ENCODE measurements around the gene IVL.

IVL gene

GRCh38 chr1:152924191-152924590 is 15.8 kb downstream of the IVL start:
- no peaks in the 10 kb centered on the region for H3K36me3 ChIP-seq (ENCODE audit: control insufficient read depth in 2 of 2, insufficient read depth in 2 of 2, low read length in 2 of 2)
- peaks cover 2 to 3% of the 10 kb centered on the region in 2 donors for H3K9me3 ChIP-seq (ENCODE audit: control insufficient read depth in 2 of 2, low read length in 2 of 2)
- H3K27me3 ChIP-seq (ENCODE audit: control insufficient read depth in 1 of 2, insufficient read depth in 2 of 2, low read length in 2 of 2) = no peaks in the 10 kb centered on the region
- H3K4me1 ChIP-seq (ENCODE audit: control insufficient read depth, insufficient read depth, low read length) = no peaks in the 10 kb centered on the region
- H3K27ac ChIP-seq (ENCODE audit: low read length) = no peak overlapping the region
- no peak overlapping the region for H3K4me3 ChIP-seq (ENCODE audit: low read length in 2 of 2)
- no peak overlapping the region for H3K9ac ChIP-seq (ENCODE audit: low read length in 2 of 2)

- H3K27ac ChIP-seq (ENCODE audit: low read length) = no peak overlapping the region
- peaks cover 2 to 3% of the 10 kb centered on the region in 2 donors for H3K9me3 ChIP-seq (ENCODE audit: control insufficient read depth in 2 of 2, low read length in 2 of 2)
- H3K27me3 ChIP-seq (ENCODE audit: control insufficient read depth in 1 of 2, insufficient read depth in 2 of 2, low read length in 2 of 2) = no peaks in the 10 kb centered on the region
- no peaks in the 10 kb centered on the region for H3K4me1 ChIP-seq (ENCODE audit: control insufficient read depth, insufficient read depth, low read length)
- H3K9ac ChIP-seq (ENCODE audit: low read length in 2 of 2) = no peak overlapping the region
- H3K4me3 ChIP-seq (ENCODE audit: low read length in 2 of 2) = no peak overlapping the region
- no peaks in the 10 kb centered on the region for H3K36me3 ChIP-seq (ENCODE audit: control insufficient read depth in 2 of 2, insufficient read depth in 2 of 2, low read length in 2 of 2)
These were observed 17.7 kb downstream of the IVL start for GRCh38 chr1:152926091-152926490.

- peaks cover 2 to 3% of the 10 kb centered on the region in 2 donors for H3K9me3 ChIP-seq (ENCODE audit: control insufficient read depth in 2 of 2, low read length in 2 of 2)
- no peaks in the 10 kb centered on the region for H3K27me3 ChIP-seq (ENCODE audit: control insufficient read depth in 1 of 2, insufficient read depth in 2 of 2, low read length in 2 of 2)
- H3K36me3 ChIP-seq (ENCODE audit: control insufficient read depth in 2 of 2, insufficient read depth in 2 of 2, low read length in 2 of 2) = no peaks in the 10 kb centered on the region
- no peak overlapping the region for H3K9ac ChIP-seq (ENCODE audit: low read length in 2 of 2)
- no peaks in the 10 kb centered on the region for H3K4me1 ChIP-seq (ENCODE audit: control insufficient read depth, insufficient read depth, low read length)
- H3K4me3 ChIP-seq (ENCODE audit: low read length in 2 of 2) = no peak overlapping the region
- no peak overlapping the region for H3K27ac ChIP-seq (ENCODE audit: low read length)
These were observed 20.3 kb downstream of the IVL start for GRCh38 chr1:152928671-152929070.

- H3K9ac ChIP-seq (ENCODE audit: low read length in 2 of 2) = no peak overlapping the region
- no peaks in the 10 kb centered on the region for H3K27me3 ChIP-seq (ENCODE audit: control insufficient read depth in 1 of 2, insufficient read depth in 2 of 2, low read length in 2 of 2)
- H3K4me1 ChIP-seq (ENCODE audit: control insufficient read depth, insufficient read depth, low read length) = no peaks in the 10 kb centered on the region
- H3K36me3 ChIP-seq (ENCODE audit: control insufficient read depth in 2 of 2, insufficient read depth in 2 of 2, low read length in 2 of 2) = no peaks in the 10 kb centered on the region
- no peak overlapping the region for H3K27ac ChIP-seq (ENCODE audit: low read length)
- peaks cover 0 to 2% of the 10 kb centered on the region in 2 donors for H3K9me3 ChIP-seq (ENCODE audit: control insufficient read depth in 2 of 2, low read length in 2 of 2)
- no peak overlapping the region for H3K4me3 ChIP-seq (ENCODE audit: low read length in 2 of 2)
These were observed 23.9 kb downstream of the IVL start for GRCh38 chr1:152932170-152932811.

- no peaks in the 10 kb centered on the region for H3K36me3 ChIP-seq (ENCODE audit: control insufficient read depth in 2 of 2, insufficient read depth in 2 of 2, low read length in 2 of 2)
- no peak overlapping the region for H3K4me3 ChIP-seq (ENCODE audit: low read length in 2 of 2)
- H3K27ac ChIP-seq (ENCODE audit: low read length) = no peak overlapping the region
- H3K9ac ChIP-seq (ENCODE audit: low read length in 2 of 2) = no peak overlapping the region
- H3K27me3 ChIP-seq (ENCODE audit: control insufficient read depth in 1 of 2, insufficient read depth in 2 of 2, low read length in 2 of 2) = no peaks in the 10 kb centered on the region
- peaks cover 0 to 2% of the 10 kb centered on the region in 2 donors for H3K9me3 ChIP-seq (ENCODE audit: control insufficient read depth in 2 of 2, low read length in 2 of 2)
- no peaks in the 10 kb centered on the region for H3K4me1 ChIP-seq (ENCODE audit: control insufficient read depth, insufficient read depth, low read length)
These were observed 24.9 kb downstream of the IVL start for GRCh38 chr1:152933196-152933595.

GRCh38 chr1:152940614-152941013 is 32.3 kb downstream of the IVL start:
- H3K27ac ChIP-seq (ENCODE audit: low read length) = no peak overlapping the region
- no peaks in the 10 kb centered on the region for H3K4me1 ChIP-seq (ENCODE audit: control insufficient read depth, insufficient read depth, low read length)
- no peaks in the 10 kb centered on the region for H3K27me3 ChIP-seq (ENCODE audit: control insufficient read depth in 1 of 2, insufficient read depth in 2 of 2, low read length in 2 of 2)
- no peaks in the 10 kb centered on the region for H3K36me3 ChIP-seq (ENCODE audit: control insufficient read depth in 2 of 2, insufficient read depth in 2 of 2, low read length in 2 of 2)
- no peak overlapping the region for H3K4me3 ChIP-seq (ENCODE audit: low read length in 2 of 2)
- H3K9ac ChIP-seq (ENCODE audit: low read length in 2 of 2) = no peak overlapping the region
- no peaks in the 10 kb centered on the region for H3K9me3 ChIP-seq (ENCODE audit: control insufficient read depth in 2 of 2, low read length in 2 of 2)

GRCh38 chr1:152941037-152941711 is 32.8 kb downstream of the IVL start:
- no peaks in the 10 kb centered on the region for H3K4me1 ChIP-seq (ENCODE audit: control insufficient read depth, insufficient read depth, low read length)
- H3K36me3 ChIP-seq (ENCODE audit: control insufficient read depth in 2 of 2, insufficient read depth in 2 of 2, low read length in 2 of 2) = no peaks in the 10 kb centered on the region
- H3K27ac ChIP-seq (ENCODE audit: low read length) = no peak overlapping the region
- H3K4me3 ChIP-seq (ENCODE audit: low read length in 2 of 2) = no peak overlapping the region
- H3K27me3 ChIP-seq (ENCODE audit: control insufficient read depth in 1 of 2, insufficient read depth in 2 of 2, low read length in 2 of 2) = no peaks in the 10 kb centered on the region
- no peak overlapping the region for H3K9ac ChIP-seq (ENCODE audit: low read length in 2 of 2)
- H3K9me3 ChIP-seq (ENCODE audit: control insufficient read depth in 2 of 2, low read length in 2 of 2) = no peaks in the 10 kb centered on the region

GRCh38 chr1:152942161-152942560 is 33.8 kb downstream of the IVL start:
- no peak overlapping the region for H3K9ac ChIP-seq (ENCODE audit: low read length in 2 of 2)
- no peak overlapping the region for H3K27ac ChIP-seq (ENCODE audit: low read length)
- no peaks in the 10 kb centered on the region for H3K4me1 ChIP-seq (ENCODE audit: control insufficient read depth, insufficient read depth, low read length)
- H3K36me3 ChIP-seq (ENCODE audit: control insufficient read depth in 2 of 2, insufficient read depth in 2 of 2, low read length in 2 of 2) = no peaks in the 10 kb centered on the region
- H3K27me3 ChIP-seq (ENCODE audit: control insufficient read depth in 1 of 2, insufficient read depth in 2 of 2, low read length in 2 of 2) = no peaks in the 10 kb centered on the region
- H3K4me3 ChIP-seq (ENCODE audit: low read length in 2 of 2) = no peak overlapping the region
- no peaks in the 10 kb centered on the region for H3K9me3 ChIP-seq (ENCODE audit: control insufficient read depth in 2 of 2, low read length in 2 of 2)

- Histone ChIP-seq H3K36me3 (ENCODE audit: control insufficient read depth in 2 of 2, insufficient read depth in 2 of 2, low read length in 2 of 2) (no peaks in the 10 kb centered on the region), H3K27me3 (ENCODE audit: control insufficient read depth in 1 of 2, insufficient read depth in 2 of 2, low read length in 2 of 2) (no peaks in the 10 kb centered on the region), H3K4me3 (ENCODE audit: low read length in 2 of 2) (no peak overlapping the region), H3K27ac (ENCODE audit: low read length) (no peak overlapping the region), H3K9me3 (ENCODE audit: control insufficient read depth in 2 of 2, low read length in 2 of 2) (no peaks in the 10 kb centered on the region), H3K9ac (ENCODE audit: low read length in 2 of 2) (no peak overlapping the region), H3K4me1 (ENCODE audit: control insufficient read depth, insufficient read depth, low read length) (no peaks in the 10 kb centered on the region)
These were observed 37.9 kb downstream of the IVL start for GRCh38 chr1:152946248-152946647.

- no peaks in the 10 kb centered on the region for H3K36me3 ChIP-seq (ENCODE audit: control insufficient read depth in 2 of 2, insufficient read depth in 2 of 2, low read length in 2 of 2)
These were observed 38.4 kb downstream of the IVL start, which contains the start of gene SPRR5 for GRCh38 chr1:152946651-152947256. Gene SPRR5, plus strand, starts transcription at chr1:152947206. Its CDS starts 1,349 bp downstream, at chr1:152948555.

GRCh38 chr1:152951711-152952110 is 43.4 kb downstream of the IVL start:
- no peaks in the 10 kb centered on the region for H3K4me1 ChIP-seq (ENCODE audit: control insufficient read depth, insufficient read depth, low read length)
- no peak overlapping the region for H3K4me3 ChIP-seq (ENCODE audit: low read length in 2 of 2)
- H3K9me3 ChIP-seq (ENCODE audit: control insufficient read depth in 2 of 2, low read length in 2 of 2) = no peaks in the 10 kb centered on the region
- H3K27ac ChIP-seq (ENCODE audit: low read length) = no peak overlapping the region
- no peaks in the 10 kb centered on the region for H3K36me3 ChIP-seq (ENCODE audit: control insufficient read depth in 2 of 2, insufficient read depth in 2 of 2, low read length in 2 of 2)
- no peak overlapping the region for H3K9ac ChIP-seq (ENCODE audit: low read length in 2 of 2)
- H3K27me3 ChIP-seq (ENCODE audit: control insufficient read depth in 1 of 2, insufficient read depth in 2 of 2, low read length in 2 of 2) = peaks cover 0 to 2% of the 10 kb centered on the region in 2 donors

More at GRCh38 chr1:152946651-152947256, 38.4 kb downstream of the IVL start, which contains the start of gene SPRR5:
- H3K27me3 ChIP-seq (ENCODE audit: control insufficient read depth in 1 of 2, insufficient read depth in 2 of 2, low read length in 2 of 2) = no peaks in the 10 kb centered on the region
- H3K4me1 ChIP-seq (ENCODE audit: control insufficient read depth, insufficient read depth, low read length) = no peaks in the 10 kb centered on the region
- H3K27ac ChIP-seq (ENCODE audit: low read length) = no peak within 1 kb of the TSS
- no peak within 1 kb of the TSS for H3K4me3 ChIP-seq (ENCODE audit: low read length in 2 of 2)
- H3K9ac ChIP-seq (ENCODE audit: low read length in 2 of 2) = no peak within 1 kb of the TSS
- H3K9me3 ChIP-seq (ENCODE audit: control insufficient read depth in 2 of 2, low read length in 2 of 2) = no peaks in the 10 kb centered on the region
